Pericardium fibroblast (primary cell): ENCODE results near the gene KRTAP6-1. TPM values are rescaled to one million over a fixed set of nuclear protein-coding genes. Genes with fewer than 3 reads are reported as not detected.

Experiments
- total RNA-seq: library from RNA; depleted of rRNA; stranded (reverse); fragments of >200 nt; gene quantifications from 2 replicates; pipeline ENCODE4 v1.2.3, GENCODE V29; 2015

Gene KRTAP6-1
- total RNA-seq = not detected in 2 replicates

GRCh38 chr21:30613836-30614235 lies at the start of gene KRTAP6-1:
KRTAP6-1 (minus strand) TSS chr21:30613930; CDS start chr21:30613904, 26 bp downstream.

GRCh38 chr21:30642564-30642963 lies 28.8 kb upstream of the KRTAP6-1 start, which contains the start of gene KRTAP20-3:
KRTAP20-3 (plus strand) TSS chr21:30642864.

GRCh38 chr21:30634906-30635305 lies 21.2 kb upstream of the KRTAP6-1 start, which contains the start of gene KRTAP20-2:
KRTAP20-2 (plus strand) TSS chr21:30635206; CDS start chr21:30635264, 58 bp downstream.

GRCh38 chr21:30620522-30620921 lies 6.8 kb upstream of the KRTAP6-1 start, which contains the start of gene KRTAP20-4:
KRTAP20-4 (plus strand) TSS chr21:30620627.

GRCh38 chr21:30616125-30616524 lies 2.4 kb upstream of the KRTAP6-1 start, which contains the start of gene KRTAP20-1:
KRTAP20-1 (plus strand) TSS chr21:30616425; CDS start chr21:30616455, 30 bp downstream.

GRCh38 chr21:30600787-30601186 lies 12.9 kb downstream of the KRTAP6-1 start, which contains the start of gene KRTAP22-1:
KRTAP22-1 (plus strand) TSS chr21:30601087.

GRCh38 chr21:30598802-30599201 lies 14.9 kb downstream of the KRTAP6-1 start, which contains the start of gene KRTAP6-2:
KRTAP6-2 (minus strand) TSS chr21:30598902; CDS start chr21:30598874, 28 bp downstream.

GRCh38 chr21:30592140-30592539 lies 21.6 kb downstream of the KRTAP6-1 start, which contains the start of gene KRTAP6-3:
KRTAP6-3 (plus strand) TSS chr21:30592440; CDS start chr21:30592446, 6 bp downstream.

GRCh38 chr21:30590297-30590696 lies 23.4 kb downstream of the KRTAP6-1 start, which contains the start of gene KRTAP22-2:
KRTAP22-2 (minus strand) TSS chr21:30590397.

Other genes with a start within 250 kb of the KRTAP6-1 start
- not detected in 2 replicates for gene KRTAP13-2, start 241.7 kb downstream of the KRTAP6-1 start, total RNA-seq
- not detected in 2 replicates for gene KRTAP13-1, start 217.9 kb downstream of the KRTAP6-1 start, total RNA-seq
- not detected in 2 replicates for gene KRTAP13-3, start 188.0 kb downstream of the KRTAP6-1 start, total RNA-seq
- not detected in 2 replicates for gene KRTAP13-4, start 183.7 kb downstream of the KRTAP6-1 start, total RNA-seq
- not detected in 2 replicates for gene KRTAP15-1, start 173.7 kb downstream of the KRTAP6-1 start, total RNA-seq
- not detected in 2 replicates for gene KRTAP19-1, start 133.6 kb downstream of the KRTAP6-1 start, total RNA-seq
- not detected in 2 replicates for gene KRTAP19-2, start 126.5 kb downstream of the KRTAP6-1 start, total RNA-seq
- not detected in 2 replicates for gene KRTAP19-3, start 121.9 kb downstream of the KRTAP6-1 start, total RNA-seq
- not detected in 2 replicates for gene KRTAP19-4, start 116.8 kb downstream of the KRTAP6-1 start, total RNA-seq
- gene KRTAP19-5, start 111.8 kb downstream of the KRTAP6-1 start, total RNA-seq = not detected in 2 replicates
- not detected in 2 replicates for gene KRTAP19-6, start 72.1 kb downstream of the KRTAP6-1 start, total RNA-seq
- not detected in 2 replicates for gene KRTAP19-7, start 52.6 kb downstream of the KRTAP6-1 start, total RNA-seq
- gene KRTAP22-2, start 23.5 kb downstream of the KRTAP6-1 start, total RNA-seq = not detected in 2 replicates
- gene KRTAP6-3, start 21.5 kb downstream of the KRTAP6-1 start, total RNA-seq = not detected in 2 replicates
- gene KRTAP6-2, start 15.0 kb downstream of the KRTAP6-1 start, total RNA-seq = not detected in 2 replicates
- not detected in 2 replicates for gene KRTAP22-1, start 12.8 kb downstream of the KRTAP6-1 start, total RNA-seq
- not detected in 2 replicates for gene KRTAP20-1, start 2.5 kb upstream of the KRTAP6-1 start, total RNA-seq
- gene KRTAP20-4, start 6.7 kb upstream of the KRTAP6-1 start, total RNA-seq = not detected in 2 replicates
- not detected in 2 replicates for gene KRTAP20-2, start 21.3 kb upstream of the KRTAP6-1 start, total RNA-seq
- not detected in 2 replicates for gene KRTAP20-3, start 28.9 kb upstream of the KRTAP6-1 start, total RNA-seq
- gene KRTAP21-3, start 104.8 kb upstream of the KRTAP6-1 start, total RNA-seq = not detected in 2 replicates
- gene KRTAP21-2, start 133.3 kb upstream of the KRTAP6-1 start, total RNA-seq = not detected in 2 replicates
- gene KRTAP21-1, start 141.5 kb upstream of the KRTAP6-1 start, total RNA-seq = not detected in 2 replicates
- gene KRTAP8-1, start 199.3 kb upstream of the KRTAP6-1 start, total RNA-seq = not detected in 2 replicates
- gene KRTAP7-1, start 215.8 kb upstream of the KRTAP6-1 start, total RNA-seq = not detected in 2 replicates